Stimulated activated naive CD8-positive, alpha-beta T cell treated with anti-CD3 and anti-CD28 coated beads, Interleukin-15, Interleukin-2, amounts not matched to agents 100 U/mL and 50 U/mL, for 24 hours (primary cell): ENCODE data around the gene UBE2J2.

Source experiments
- ATAC-seq: fragments of 150-1000 bp; cut with Tn5 transposase; one replicate; pipeline ENCODE4 v1.10.0; 2021
- DNase-seq: peaks from one replicate; pipeline ENCODE4 v3.0.0; 2021

UBE2J2 gene

GRCh38 chr1:1226566-1227362 is 46.9 kb downstream of the UBE2J2 start:
- DNase-seq (no peak), ATAC-seq (no peak)

GRCh38 chr1:1225913-1226312 is 47.7 kb downstream of the UBE2J2 start:
- ATAC-seq, result no peak
- DNase-seq, result no peak

DNA sequence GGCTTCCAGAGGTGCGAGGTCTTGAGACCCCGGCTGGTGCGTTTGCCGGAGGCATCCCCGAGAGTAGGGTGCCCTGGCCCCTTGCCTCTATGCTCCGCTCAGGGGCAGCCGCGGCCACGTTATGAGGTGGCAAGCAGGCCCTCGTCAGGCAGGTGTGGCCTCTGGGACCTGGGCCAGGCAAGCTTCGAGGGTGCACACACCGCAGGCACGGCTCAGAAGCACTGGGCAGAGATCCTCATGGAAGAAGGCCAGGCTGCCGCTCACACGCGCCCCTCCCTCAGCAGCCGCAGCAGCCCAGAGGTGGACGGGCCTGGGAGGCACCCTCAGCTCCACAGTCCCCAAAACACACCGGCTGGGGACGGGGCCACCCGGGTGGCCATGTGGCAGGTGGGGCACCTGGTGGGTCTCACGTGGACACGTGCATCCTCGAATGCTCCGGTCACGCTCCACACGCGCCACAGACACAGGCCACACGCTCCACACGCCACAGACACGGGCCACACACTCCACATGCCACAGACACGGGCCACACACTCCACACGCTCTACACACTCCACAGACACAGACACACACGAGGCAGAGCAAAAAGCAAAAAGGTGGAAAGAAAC is 48.3 kb downstream of the UBE2J2 start:
- ATAC-seq, result no peak
- DNase-seq, result no peak

DNA sequence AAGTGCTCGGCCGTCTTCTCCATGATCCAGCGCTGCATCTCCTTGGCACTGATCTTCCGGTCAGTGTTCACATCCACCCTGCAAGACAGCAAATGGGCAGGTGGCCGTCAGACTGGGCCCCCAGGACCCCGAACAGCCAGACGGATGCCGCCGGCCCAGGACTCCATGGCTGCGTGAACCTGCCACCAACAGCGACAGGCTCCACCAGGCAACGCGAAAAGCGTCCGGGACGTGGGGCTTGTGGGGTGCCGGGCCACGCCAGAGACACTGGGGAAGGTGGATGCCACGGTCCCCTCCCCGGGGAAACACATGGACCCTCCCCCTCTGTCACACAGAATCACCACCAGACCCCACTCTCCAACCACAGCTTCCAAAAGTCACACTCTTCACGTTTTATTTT is 49.8 kb downstream of the UBE2J2 start:
- ATAC-seq (no peak), DNase-seq (no peak)

- no peak for ATAC-seq
- no peak for DNase-seq
These were observed 50.3 kb downstream of the UBE2J2 start for GRCh38 chr1:1223321-1223720.

GRCh38 chr1:1222575-1223225 is 51.0 kb downstream of the UBE2J2 start:
- DNase-seq (no peak), ATAC-seq (no peak)

- ATAC-seq (no peak), DNase-seq (no peak)
These were observed 51.6 kb downstream of the UBE2J2 start for GRCh38 chr1:1221887-1222574.

GRCh38 chr1:1220197-1220596 is 53.5 kb downstream of the UBE2J2 start:
- DNase-seq, result no peak
- ATAC-seq, result no peak

- ATAC-seq, result no peak
- no peak for DNase-seq
These were observed 54.3 kb downstream of the UBE2J2 start for GRCh38 chr1:1219341-1219740.

- DNase-seq, result no peak
- ATAC-seq, result no peak
These were observed 55.0 kb downstream of the UBE2J2 start for GRCh38 chr1:1218524-1219200.

DNA sequence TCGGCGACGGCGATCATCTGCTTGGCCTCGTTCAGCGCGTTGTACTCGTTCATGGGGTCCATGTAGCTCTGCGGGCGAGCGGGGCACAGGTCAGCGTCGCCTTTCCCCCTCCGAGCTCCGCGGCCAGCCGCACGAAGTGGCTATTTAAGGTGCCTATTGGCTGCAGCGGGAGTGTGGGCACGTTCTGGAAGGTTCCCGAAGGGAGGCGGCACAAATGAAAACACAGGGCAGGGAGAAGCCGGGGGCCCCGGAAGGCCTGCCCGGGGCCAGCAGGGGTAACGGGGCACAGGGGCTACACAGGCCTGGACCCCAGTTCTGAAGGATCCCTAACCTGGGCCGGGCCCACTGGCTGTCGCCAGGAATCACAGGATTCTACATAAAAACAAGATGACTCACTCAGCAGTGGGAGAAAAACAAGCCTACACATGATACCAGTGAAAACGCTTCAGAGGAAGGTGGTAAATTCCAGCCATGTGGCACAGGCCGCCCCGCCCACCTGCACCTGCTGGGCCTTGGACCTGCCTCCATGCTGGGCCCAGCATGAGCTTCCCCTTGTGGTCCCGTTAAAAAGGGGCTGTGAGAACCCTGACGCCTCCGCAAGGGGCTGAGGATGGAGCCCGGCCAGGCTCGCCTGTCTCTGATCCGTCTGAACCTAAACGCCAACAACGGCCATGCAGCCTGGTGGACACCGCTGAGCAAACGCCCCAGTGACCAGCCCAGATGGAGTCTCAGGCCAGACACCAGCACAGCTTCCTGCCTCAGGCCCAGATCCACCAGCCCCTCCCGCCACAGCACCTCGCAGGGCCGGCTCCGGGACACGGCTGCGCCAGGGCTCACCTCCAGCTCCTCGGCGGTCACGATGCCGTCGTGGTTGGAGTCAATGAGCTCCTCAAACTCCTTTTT is 55.8 kb downstream of the UBE2J2 start:
- no peak for DNase-seq
- no peak for ATAC-seq

DNA sequence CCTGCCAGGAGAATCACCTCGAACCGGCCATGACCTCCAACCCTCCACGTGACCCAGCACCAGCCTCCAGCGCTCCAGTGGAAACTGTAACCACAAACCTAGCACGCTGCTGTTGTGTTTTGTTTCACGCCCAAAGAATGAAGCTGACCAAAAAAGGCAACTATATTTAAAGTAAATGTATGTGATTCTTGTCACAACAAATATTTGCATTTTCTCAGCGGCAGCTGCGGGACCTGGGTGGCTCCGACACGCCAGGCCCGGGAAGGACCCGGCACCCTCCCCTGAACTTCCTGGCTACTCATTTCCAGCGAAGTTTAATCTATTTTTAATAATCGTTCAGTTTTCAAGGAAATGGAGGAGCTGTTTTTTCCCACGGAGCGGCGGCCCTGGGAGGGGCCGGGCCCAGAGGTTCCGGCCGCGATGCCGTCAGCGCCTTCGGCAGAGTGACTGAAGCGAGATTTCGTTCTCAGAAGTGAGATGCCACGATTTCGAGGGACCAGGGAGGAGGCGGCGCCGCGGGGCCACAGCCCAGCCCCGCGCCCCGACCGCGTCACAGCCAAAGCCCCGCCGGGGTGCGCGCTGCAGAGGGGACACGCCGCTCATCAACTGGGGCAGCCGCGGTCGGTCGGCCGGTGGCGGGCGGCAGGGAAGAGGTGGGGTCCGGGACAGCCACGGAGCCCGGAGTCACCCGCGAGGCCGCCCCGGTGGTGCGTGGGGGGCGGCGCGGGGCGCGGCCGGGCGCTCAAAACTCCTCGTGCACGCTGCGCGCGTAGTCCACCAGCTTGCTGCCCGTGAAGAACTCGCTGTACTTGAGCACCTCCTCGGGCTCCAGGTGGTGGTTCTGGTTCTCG is 56.7 kb downstream of the UBE2J2 start:
- DNase-seq (no peak), ATAC-seq (no peak)

GRCh38 chr1:1215881-1216605 is 57.6 kb downstream of the UBE2J2 start:
- no peak for DNase-seq
- ATAC-seq, result no peak

DNA sequence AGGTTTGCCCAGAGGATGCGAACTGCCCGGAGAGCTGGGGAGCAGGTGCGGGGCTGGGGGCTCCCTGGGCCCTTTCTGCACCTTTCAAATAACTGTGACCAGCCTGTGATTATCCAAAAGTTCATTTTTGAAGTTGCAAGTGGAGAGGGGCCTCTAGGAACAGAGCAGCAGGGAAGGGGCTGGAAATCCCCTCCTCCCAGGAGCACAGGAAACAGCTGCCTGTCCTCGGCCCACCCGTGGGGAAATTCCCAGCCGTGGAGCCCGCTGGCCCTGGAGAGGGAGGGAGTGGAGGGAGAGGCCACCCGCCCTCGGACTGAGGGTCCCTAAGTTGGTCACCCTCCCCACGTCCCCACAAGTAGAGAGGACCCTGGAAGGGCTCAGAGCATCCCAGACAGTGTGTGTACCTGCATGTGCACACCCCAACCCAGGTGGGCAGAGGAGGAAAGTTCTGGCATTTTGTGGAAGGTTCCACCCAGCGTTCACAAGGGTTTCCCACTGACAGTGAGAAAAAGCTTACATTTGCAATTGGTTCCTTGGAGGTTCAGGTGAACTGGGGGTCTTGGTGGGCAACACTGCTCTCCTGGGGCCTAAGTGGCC is 58.5 kb downstream of the UBE2J2 start:
- ATAC-seq (no peak), DNase-seq (no peak)

GRCh38 chr1:1213345-1214265 is 60.0 kb downstream of the UBE2J2 start, which contains the start of gene TNFRSF4:
Gene TNFRSF4 (minus strand): TSS chr1:1214153. CDS start chr1:1214127, 26 bp downstream.
- peak; percentile 56 for DNase-seq
- peak; percentile 24 for ATAC-seq

- peak; percentile 69 for DNase-seq
These were observed 60.8 kb downstream of the UBE2J2 start for GRCh38 chr1:1212780-1213344.

More at GRCh38 chr1:1212780-1213344, 60.8 kb downstream of the UBE2J2 start:
- ATAC-seq, result peak; percentile 6
